Neural cell (in vitro differentiated cells): Measurements from ENCODE around the gene ZFC3H1. TPM values are rescaled to one million over a fixed set of nuclear protein-coding genes. Genes with fewer than 3 reads are reported as not detected.

Source experiments
- H2AFZ ChIP-seq: fragments of 200-600, 300-800 bp; sonication (generic), shearing (Covaris generic); 2 replicates; pipeline ENCODE4 v1.6.0; 2014; ENCODE audit warnings: low read depth, mild to moderate bottlenecking, antibody characterized with exemption, low read length, moderate library complexity
- H3F3A ChIP-seq: fragments of 200-600 bp; shearing (Covaris generic); 2 replicates; pipeline ENCODE4 v1.6.1; 2016; ENCODE audit warnings: mild to moderate bottlenecking, moderate library complexity, mixed read lengths, antibody characterized with exemption, low read length; ENCODE audit not compliant: insufficient read depth, poor library complexity, severe bottlenecking
- H3K27ac ChIP-seq: fragments of 200-600, 300-800 bp; sonication (generic), shearing (Covaris generic); 2 replicates; pipeline ENCODE4 v1.5.1; 2014; ENCODE audit warnings: mild to moderate bottlenecking, low read length, moderate library complexity
- H3K27me3 ChIP-seq: fragments of 300-800, 200-600 bp; sonication (generic), shearing (Covaris generic); 2 replicates; pipeline ENCODE4 v1.6.0; 2014; ENCODE audit warnings: mild to moderate bottlenecking, low read depth, low read length, moderate library complexity; ENCODE audit not compliant: insufficient read depth
- H3K36me3 ChIP-seq: fragments of 300-800, 200-600 bp; sonication (generic), shearing (Covaris generic); 2 replicates; pipeline ENCODE4 v1.5.1; 2014; ENCODE audit warnings: mild to moderate bottlenecking, antibody characterized with exemption, low read length, moderate library complexity; ENCODE audit not compliant: insufficient read depth
- H3K4me2 ChIP-seq: fragments of 300-800, 200-600 bp; sonication (generic), shearing (Covaris generic); 2 replicates; pipeline ENCODE4 v1.6.0; 2014; ENCODE audit warnings: mild to moderate bottlenecking, low read length
- H3K4me3 ChIP-seq: fragments of 300-800, 200-600 bp; sonication (generic), shearing (Covaris generic); 2 replicates; pipeline ENCODE4 v1.5.1; 2014; ENCODE audit warnings: mild to moderate bottlenecking, low read length, moderate library complexity
- H3K79me2 ChIP-seq: fragments of 200-600 bp; shearing (Covaris generic); replicated peaks from 2 replicates; pipeline ENCODE4 v1.6.0; 2014; ENCODE audit warnings: mild to moderate bottlenecking, low read length, moderate library complexity; ENCODE audit not compliant: insufficient read depth
- H3K9ac ChIP-seq: fragments of 300-800, 200-600 bp; sonication (generic), shearing (Covaris generic); 2 replicates; pipeline ENCODE4 v1.6.1; 2016; ENCODE audit warnings: mild to moderate bottlenecking, low read length, mixed read lengths
- H3K9me2 ChIP-seq: fragments of 200-600 bp; shearing (Covaris generic); 2 replicates; pipeline ENCODE4 v1.6.1; 2016; ENCODE audit warnings: mild to moderate bottlenecking, low read length, mixed read lengths; ENCODE audit not compliant: insufficient read depth
- H3K9me3 ChIP-seq: fragments of 200-600, 300-800 bp; sonication (generic), shearing (Covaris generic); 2 replicates; pipeline ENCODE4 v1.6.1; 2016; ENCODE audit warnings: mild to moderate bottlenecking, mixed run types, low read length, moderate library complexity, mixed read lengths
- H4K20me1 ChIP-seq: fragments of 200-600 bp; shearing (Covaris generic); 2 replicates; pipeline ENCODE4 v1.6.1; 2016; ENCODE audit warnings: mild to moderate bottlenecking, mixed run types; ENCODE audit not compliant: insufficient read depth
- EP300 ChIP-seq: fragments of 450-650 bp; conservative IDR thresholded peaks from 2 replicates; pipeline ENCODE4 v1.6.1; 2014; ENCODE audit warnings: antibody characterized with exemption, mild to moderate bottlenecking, moderate library complexity; ENCODE audit not compliant: poor library complexity, severe bottlenecking
- EZH2 ChIP-seq: fragments of 200-600, 300-800 bp; shearing (Covaris generic), sonication (generic); IDR thresholded peaks from 2 replicates; pipeline ENCODE4 v1.6.1; 2014; ENCODE audit warnings: antibody characterized with exemption, low read length, borderline replicate concordance, mild to moderate bottlenecking; ENCODE audit not compliant: insufficient read depth, poor library complexity, severe bottlenecking
- MXI1 ChIP-seq: fragments of 450-650 bp; conservative IDR thresholded peaks from 2 replicates; pipeline ENCODE4 v1.6.1; 2014; ENCODE audit warnings: antibody characterized with exemption, mild to moderate bottlenecking; ENCODE audit not compliant: poor library complexity, severe bottlenecking
- POLR2AphosphoS5 ChIP-seq: IDR thresholded peaks from 2 replicates; pipeline ENCODE4 v1.6.1; 2012
- RAD21 ChIP-seq: fragments of 450-650 bp; conservative IDR thresholded peaks from 2 replicates; pipeline ENCODE4 v1.6.1; 2014; ENCODE audit warnings: antibody characterized with exemption, mild to moderate bottlenecking, moderate library complexity
- SMC3 ChIP-seq: fragments of 450-650 bp; conservative IDR thresholded peaks from 2 replicates; pipeline ENCODE4 v1.6.1; 2014; ENCODE audit warnings: antibody characterized with exemption, mild to moderate bottlenecking, moderate library complexity; ENCODE audit not compliant: poor library complexity
- TAF1 ChIP-seq: IDR thresholded peaks from 2 replicates; pipeline ENCODE4 v1.6.1; 2012; ENCODE audit warnings: low read depth
- polyA plus RNA-seq: library from polyadenylated mRNA; depleted of rRNA; stranded (reverse); fragments of >200 nt; gene quantifications from 2 replicates; pipeline ENCODE4 v1.2.3, GENCODE V29; 2014
- TF ChIP-seq, protein P1 (sequence below): fragments of 450-650 bp; IDR thresholded peaks from 2 replicates; pipeline ENCODE4 v1.5.1; 2014; ENCODE audit warnings: antibody characterized with exemption, mild to moderate bottlenecking, moderate library complexity; ENCODE audit not compliant: poor library complexity, severe bottlenecking
- TF ChIP-seq, protein P2 (sequence below): IDR thresholded peaks from 2 replicates; pipeline ENCODE4 v1.6.1; 2012; ENCODE audit warnings: borderline replicate concordance

Gene ZFC3H1
- polyA plus RNA-seq, 1 donor from 2014 or later = 45.5 TPM

DNA sequence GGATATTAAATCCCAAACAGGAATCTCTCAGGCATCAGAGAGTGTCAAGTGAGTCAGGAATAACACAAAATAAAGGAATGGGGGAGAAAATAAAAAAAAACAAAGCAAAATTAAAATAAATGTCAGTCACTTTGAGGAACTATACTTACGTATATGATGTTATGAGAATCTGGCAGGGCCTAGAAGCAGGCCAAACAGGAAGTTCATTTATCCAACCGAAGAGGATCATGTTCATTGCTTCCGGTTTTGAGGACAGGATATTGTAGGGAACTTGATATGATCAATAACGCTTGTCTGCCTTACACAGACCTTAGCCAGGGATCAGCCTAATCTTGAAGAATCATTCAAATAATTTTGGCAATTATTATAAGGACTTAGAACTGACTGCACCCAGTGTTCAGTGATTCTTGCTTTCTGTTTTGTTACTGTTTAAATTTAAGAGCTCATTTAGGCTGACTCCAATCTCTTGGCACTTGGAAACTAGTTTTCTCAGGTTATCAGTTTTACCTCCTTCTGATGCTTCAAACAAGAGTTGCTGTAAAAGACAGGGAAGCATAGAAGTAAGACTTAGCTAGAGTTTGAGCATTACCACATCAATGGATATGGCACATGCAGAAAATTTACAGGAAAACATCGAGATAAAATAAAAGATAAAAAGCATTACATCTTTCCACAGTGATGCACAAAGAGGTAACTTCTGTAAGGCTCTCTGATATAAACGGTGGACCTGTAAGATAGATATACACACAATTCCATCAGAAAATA lies 53.4 kb downstream of the ZFC3H1 start:
- Histone ChIP-seq H3K27ac (no peak overlapping the region), H3K4me2 (no peak overlapping the region), H3F3A (no peaks in the 10 kb centered on the region), H3K9me2 (no peaks in the 10 kb centered on the region), H4K20me1 (no peaks in the 10 kb centered on the region), H3K4me3 (no peak overlapping the region), H3K36me3 (peaks cover 12% of the 10 kb centered on the region), H3K9ac (no peak overlapping the region), H3K27me3 (no peaks in the 10 kb centered on the region), H2AFZ (no peak overlapping the region), H3K9me3 (no peaks in the 10 kb centered on the region), H3K79me2 (no peaks in the 10 kb centered on the region)
- TF ChIP-seq, protein P1, sequence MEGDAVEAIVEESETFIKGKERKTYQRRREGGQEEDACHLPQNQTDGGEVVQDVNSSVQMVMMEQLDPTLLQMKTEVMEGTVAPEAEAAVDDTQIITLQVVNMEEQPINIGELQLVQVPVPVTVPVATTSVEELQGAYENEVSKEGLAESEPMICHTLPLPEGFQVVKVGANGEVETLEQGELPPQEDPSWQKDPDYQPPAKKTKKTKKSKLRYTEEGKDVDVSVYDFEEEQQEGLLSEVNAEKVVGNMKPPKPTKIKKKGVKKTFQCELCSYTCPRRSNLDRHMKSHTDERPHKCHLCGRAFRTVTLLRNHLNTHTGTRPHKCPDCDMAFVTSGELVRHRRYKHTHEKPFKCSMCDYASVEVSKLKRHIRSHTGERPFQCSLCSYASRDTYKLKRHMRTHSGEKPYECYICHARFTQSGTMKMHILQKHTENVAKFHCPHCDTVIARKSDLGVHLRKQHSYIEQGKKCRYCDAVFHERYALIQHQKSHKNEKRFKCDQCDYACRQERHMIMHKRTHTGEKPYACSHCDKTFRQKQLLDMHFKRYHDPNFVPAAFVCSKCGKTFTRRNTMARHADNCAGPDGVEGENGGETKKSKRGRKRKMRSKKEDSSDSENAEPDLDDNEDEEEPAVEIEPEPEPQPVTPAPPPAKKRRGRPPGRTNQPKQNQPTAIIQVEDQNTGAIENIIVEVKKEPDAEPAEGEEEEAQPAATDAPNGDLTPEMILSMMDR = no peak
- no peak for TF ChIP-seq EP300

DNA sequence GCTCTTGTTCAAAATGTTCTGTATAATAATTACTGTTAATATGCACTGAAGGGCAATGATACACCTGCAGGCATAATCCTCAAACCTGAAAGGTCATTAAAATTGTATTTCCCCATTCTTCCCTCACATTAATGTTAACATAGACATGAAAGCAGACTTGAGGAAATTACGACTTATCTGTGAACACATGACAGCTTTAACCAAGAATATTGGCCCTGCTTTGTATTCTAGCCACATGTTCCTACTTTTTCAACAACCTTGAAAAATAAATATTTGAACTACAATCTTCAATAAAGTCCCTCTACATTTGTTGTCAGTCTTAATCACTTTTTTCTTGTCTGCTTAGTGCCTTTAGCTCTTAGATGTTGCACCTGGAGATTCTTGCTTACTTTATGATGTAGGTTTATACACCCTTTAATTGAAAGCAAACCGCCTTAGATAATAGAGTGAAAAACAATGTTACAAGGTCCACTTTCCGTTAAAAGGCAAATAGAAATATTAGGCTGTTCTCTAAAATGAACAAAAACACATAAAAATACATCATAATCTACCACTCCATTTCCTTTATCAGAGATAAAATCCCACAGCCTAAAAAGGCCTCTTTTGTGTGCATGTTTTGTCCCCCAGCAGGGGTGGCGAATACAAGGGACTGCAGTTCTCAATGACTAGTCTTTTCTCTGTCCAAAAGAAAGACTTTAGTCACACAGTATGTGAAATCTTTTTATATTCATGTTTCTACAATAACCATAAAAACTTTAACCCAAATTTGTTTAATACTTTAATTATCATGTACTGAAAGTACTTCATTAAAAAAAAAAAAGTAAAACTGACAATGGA lies 55.9 kb downstream of the ZFC3H1 start:
- TF ChIP-seq RAD21 (no peak), EZH2 (no peak), POLR2AphosphoS5 (no peak), MXI1 (no peak), EP300 (no peak), TAF1 (no peak), SMC3 (no peak)
- TF ChIP-seq, protein P2, sequence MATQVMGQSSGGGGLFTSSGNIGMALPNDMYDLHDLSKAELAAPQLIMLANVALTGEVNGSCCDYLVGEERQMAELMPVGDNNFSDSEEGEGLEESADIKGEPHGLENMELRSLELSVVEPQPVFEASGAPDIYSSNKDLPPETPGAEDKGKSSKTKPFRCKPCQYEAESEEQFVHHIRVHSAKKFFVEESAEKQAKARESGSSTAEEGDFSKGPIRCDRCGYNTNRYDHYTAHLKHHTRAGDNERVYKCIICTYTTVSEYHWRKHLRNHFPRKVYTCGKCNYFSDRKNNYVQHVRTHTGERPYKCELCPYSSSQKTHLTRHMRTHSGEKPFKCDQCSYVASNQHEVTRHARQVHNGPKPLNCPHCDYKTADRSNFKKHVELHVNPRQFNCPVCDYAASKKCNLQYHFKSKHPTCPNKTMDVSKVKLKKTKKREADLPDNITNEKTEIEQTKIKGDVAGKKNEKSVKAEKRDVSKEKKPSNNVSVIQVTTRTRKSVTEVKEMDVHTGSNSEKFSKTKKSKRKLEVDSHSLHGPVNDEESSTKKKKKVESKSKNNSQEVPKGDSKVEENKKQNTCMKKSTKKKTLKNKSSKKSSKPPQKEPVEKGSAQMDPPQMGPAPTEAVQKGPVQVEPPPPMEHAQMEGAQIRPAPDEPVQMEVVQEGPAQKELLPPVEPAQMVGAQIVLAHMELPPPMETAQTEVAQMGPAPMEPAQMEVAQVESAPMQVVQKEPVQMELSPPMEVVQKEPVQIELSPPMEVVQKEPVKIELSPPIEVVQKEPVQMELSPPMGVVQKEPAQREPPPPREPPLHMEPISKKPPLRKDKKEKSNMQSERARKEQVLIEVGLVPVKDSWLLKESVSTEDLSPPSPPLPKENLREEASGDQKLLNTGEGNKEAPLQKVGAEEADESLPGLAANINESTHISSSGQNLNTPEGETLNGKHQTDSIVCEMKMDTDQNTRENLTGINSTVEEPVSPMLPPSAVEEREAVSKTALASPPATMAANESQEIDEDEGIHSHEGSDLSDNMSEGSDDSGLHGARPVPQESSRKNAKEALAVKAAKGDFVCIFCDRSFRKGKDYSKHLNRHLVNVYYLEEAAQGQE = no peak
- TF ChIP-seq, protein P1 = no peak
- Histone ChIP-seq H3K4me2 (no peak overlapping the region), H4K20me1 (no peaks in the 10 kb centered on the region), H3K9me3 (no peaks in the 10 kb centered on the region), H3K27ac (no peak overlapping the region), H3F3A (no peaks in the 10 kb centered on the region), H3K36me3 (peaks cover 12% of the 10 kb centered on the region), H3K4me3 (no peak overlapping the region), H3K27me3 (no peaks in the 10 kb centered on the region), H3K79me2 (no peaks in the 10 kb centered on the region), H3K9me2 (no peaks in the 10 kb centered on the region), H3K9ac (no peak overlapping the region), H2AFZ (no peak overlapping the region)
